GM12801 (cell line): Measurements from ENCODE around the gene PRMT7.

Source experiments
- CTCF ChIP-seq: IDR thresholded peaks from one replicate; pipeline ENCODE4 v1.5.1; 2011; ENCODE audit warnings: control low read depth; ENCODE audit not compliant: insufficient read length; ENCODE audit errors: extremely low read depth

Gene PRMT7

DNA sequence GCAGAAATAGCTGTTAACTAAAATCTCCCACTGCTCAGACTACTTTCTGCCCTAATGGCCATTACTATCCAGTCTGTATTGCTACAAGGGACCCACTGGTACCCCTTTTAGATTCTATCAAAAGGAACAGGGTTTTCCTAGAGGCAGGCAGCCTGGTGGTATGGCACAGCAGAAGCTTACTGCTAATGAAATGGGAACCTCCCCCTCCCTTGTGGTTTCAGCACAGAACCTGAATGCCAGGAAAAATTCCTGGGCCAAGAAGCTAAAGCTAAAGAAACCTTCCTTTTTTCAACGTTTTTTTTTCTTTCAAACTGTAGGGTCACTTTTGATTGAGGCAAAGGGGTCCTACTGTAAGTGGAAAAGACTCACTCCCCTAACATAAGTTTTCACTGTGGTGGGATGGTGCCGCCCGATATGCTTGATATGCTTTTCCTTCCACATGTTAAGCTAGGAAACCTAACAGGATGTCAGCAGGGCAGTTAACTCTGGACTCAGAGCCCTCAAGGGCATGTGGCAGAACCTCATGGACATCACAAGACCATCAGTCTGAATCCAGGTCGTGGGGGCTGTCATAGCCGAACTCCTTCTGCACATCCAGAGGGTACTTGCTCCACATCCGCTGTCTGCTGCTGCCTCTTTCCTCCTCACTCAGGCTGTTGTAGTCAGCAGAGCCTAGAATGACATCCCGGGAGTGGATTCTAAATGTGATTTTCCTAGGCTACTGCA lies 9.9 kb upstream of the PRMT7 start:
- TF ChIP-seq CTCF: no peak

DNA sequence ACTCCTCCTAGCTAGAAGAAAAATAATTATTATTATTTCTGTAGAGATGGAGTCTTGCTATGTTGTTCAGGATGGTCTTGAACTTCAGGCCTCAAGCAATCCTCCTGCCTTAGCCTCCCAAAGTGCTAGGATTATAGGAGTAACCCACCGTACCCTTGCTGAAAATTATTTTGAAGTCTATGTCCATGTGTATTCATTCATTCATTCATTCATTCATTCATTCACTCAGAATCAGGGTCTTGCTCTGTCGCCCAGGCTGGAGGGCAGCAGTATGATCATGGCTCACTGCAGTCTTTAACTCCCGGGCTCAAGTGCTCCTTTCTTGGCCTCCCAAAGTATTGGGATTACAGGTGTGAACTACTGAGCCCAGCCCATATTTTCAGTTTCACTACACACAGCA lies 4.2 kb upstream of the PRMT7 start:
- no peak for TF ChIP-seq CTCF

GRCh38 chr16:68309799-68310198 lies 1.0 kb upstream of the PRMT7 start:
- no peak for TF ChIP-seq CTCF

- no peak for TF ChIP-seq CTCF
These were observed 414 bp upstream of the PRMT7 start for GRCh38 chr16:68310437-68310773.

GRCh38 chr16:68313116-68313515 lies 2.3 kb downstream of the PRMT7 start:
- TF ChIP-seq CTCF: no peak

DNA sequence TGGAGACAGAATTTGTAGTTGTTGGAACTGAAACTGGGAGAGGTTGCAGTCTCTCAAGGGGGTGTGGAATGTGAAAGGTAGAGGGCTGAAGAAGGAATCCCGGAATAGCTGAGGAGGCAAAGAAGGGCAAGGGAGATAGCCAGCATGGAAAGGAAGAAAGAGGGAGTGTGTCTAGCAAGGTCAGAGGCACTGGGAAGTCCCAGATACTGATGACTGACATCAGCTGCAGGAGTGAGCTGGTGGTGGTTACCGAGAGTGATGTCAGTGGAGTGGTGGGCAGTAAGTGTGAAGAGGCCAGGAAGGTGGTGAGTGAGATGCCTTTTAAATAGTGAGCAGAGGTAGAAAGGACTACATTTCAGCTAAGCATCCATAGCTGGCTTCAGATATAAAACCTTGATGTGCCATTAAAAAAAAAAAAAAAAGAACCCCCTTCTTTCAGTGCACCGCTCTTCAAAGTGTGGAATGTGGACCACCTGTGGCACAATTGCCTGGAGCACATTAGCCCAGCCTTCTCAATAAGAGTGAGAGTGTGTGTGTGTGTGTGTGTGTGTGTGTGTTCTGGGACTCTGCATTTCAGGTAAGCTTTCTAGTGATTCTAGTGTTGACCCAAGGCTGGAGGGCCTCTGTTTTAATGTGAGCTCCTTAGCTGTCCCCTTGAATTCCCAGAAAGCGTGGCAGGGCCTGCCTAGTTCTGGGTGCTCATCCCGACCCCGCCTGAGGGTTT lies 8.5 kb downstream of the PRMT7 start:
- no peak for TF ChIP-seq CTCF

DNA sequence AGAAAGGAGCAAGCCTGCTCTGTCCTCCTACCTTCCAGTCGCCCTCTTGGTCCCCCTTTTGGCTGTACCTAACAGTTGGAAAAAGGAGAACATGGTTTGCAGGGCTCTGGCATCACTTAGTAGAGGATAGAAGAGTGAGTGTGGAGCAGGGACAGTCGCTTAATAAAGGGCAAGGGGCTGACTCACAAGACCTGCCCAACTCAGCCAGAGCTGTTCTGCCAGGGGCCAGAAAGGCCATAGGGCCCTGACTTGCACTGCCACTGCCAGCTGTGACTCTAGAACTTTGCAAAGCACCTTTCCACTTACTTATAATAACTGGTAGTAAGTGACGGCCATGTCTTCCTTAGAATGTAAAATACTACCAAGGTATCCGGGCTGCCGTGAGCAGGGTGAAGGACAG lies 13.5 kb downstream of the PRMT7 start:
- TF ChIP-seq CTCF: no peak
